ENCODE results near the gene S100A8. TPM values are rescaled to one million over a fixed set of nuclear protein-coding genes. Genes with fewer than 3 reads are reported as not detected.

The S100A8 gene
- total RNA-seq, 1 experiment from 2014 or later = 1.4 TPM

DNA sequence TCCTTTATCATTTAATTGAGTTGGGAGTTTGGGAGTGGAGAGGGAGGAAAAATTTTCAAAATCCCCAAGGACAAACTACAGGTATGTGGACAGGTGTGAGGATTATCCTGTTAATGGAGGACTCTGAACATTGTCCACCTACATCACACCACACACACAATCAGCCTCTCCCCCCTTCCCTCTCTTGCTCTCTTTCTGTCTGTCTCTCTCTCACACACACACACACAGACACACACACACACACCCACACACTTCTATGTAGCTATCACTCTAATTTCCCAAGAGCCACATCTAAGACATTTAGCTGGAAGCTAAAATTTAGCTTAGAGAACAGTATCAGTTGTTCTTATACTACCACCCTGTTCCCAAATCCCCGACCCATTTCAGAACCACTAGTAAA is 1.5 kb downstream of the S100A8 start:
- Histone ChIP-seq H3K79me2 (ENCODE audit: insufficient read depth, low read length) (no peaks in the 10 kb centered on the region), H3K9me2 (ENCODE audit: insufficient read depth) (no peaks in the 10 kb centered on the region), H2AFZ (ENCODE audit: low read depth, low read length, poor library complexity, severe bottlenecking) (no peak overlapping the region), H4K20me1 (ENCODE audit: insufficient read depth) (no peaks in the 10 kb centered on the region), H3K27me3 (ENCODE audit: insufficient read depth, low read length) (peaks cover 73% of the 10 kb centered on the region), H3K4me1 (ENCODE audit: control insufficient read depth in 1 of 2, insufficient read depth in 2 of 2, low read length in 2 of 2) (no peaks in the 10 kb centered on the region), H3K9me3 (ENCODE audit: control insufficient read depth in 1 of 2, insufficient read depth in 1 of 2, low read depth in 1 of 2, low read length in 2 of 2) (no peaks in the 10 kb centered on the region), H3K27ac (ENCODE audit: low read depth, low read length) (no peak overlapping the region), H3K4me3 (replicated peaks in 1 of 2; ENCODE audit: low read depth in 1 of 2, low read length in 2 of 2) (no peak overlapping the region), H3K4me2 (ENCODE audit: low read length) (no peak overlapping the region), H3K36me3 (ENCODE audit: control insufficient read depth in 1 of 2, insufficient read depth in 2 of 2, low read length in 2 of 2) (no peaks in the 10 kb centered on the region), H3K9ac (ENCODE audit: low read length) (no peak overlapping the region)
- ChIA-PET POLR2A (no interaction called here), CTCF (no interaction called here), RAD21 (ENCODE audit: low non-redundant PET in 1 of 2, low total read pairs in 2 of 2, uncharacterized antibody in 2 of 2, unreplicated experiment in 2 of 2) (no interaction called here)
- DNase-seq (ENCODE audit: low read depth, low spot score) (no peak), ATAC-seq (no peak)
- intact Hi-C loops (cut with micrococcal nuclease) = no loop called here
- TF ChIP-seq POLR2AphosphoS5 (IDR thresholded peaks at IDR 0.05; ENCODE audit: low read depth, low read length) (no peak), JUND (IDR thresholded peaks at IDR 0.05) (no peak), EZH2 (IDR thresholded peaks at IDR 0.05) (no peak), ZBTB33 (IDR thresholded peaks at IDR 0.05; ENCODE audit: extremely low read depth, insufficient replicate concordance, low read length) (no peak), ZFX (IDR thresholded peaks at IDR 0.05) (no peak), ELF1 (IDR thresholded peaks at IDR 0.05; ENCODE audit: borderline replicate concordance, low read depth) (no peak), CBX3 (IDR thresholded peaks at IDR 0.05; ENCODE audit: low read depth) (no peak), TCF7L2 (IDR thresholded peaks at IDR 0.05; ENCODE audit: borderline replicate concordance, extremely low read depth, insufficient read depth, insufficient read length) (no peak), RAD21 (IDR thresholded peaks at IDR 0.05; ENCODE audit: low read depth) (no peak), EZH2phosphoT487 (IDR thresholded peaks at IDR 0.05; ENCODE audit: borderline replicate concordance) (no peak), EGR1 (IDR thresholded peaks at IDR 0.05; ENCODE audit: low read depth) (no peak), ATF3 (IDR thresholded peaks at IDR 0.05) (no peak), CEBPB (IDR thresholded peaks at IDR 0.05; ENCODE audit: low read depth) (no peak), FOSL1 (IDR thresholded peaks at IDR 0.05; ENCODE audit: low read depth) (no peak), SP1 (IDR thresholded peaks at IDR 0.05; ENCODE audit: low read depth) (no peak), POLR2A (IDR thresholded peaks at IDR 0.05; ENCODE audit: borderline replicate concordance, extremely low read depth, insufficient read depth, insufficient read length) (no peak)
- TF ChIP-seq, protein P1, sequence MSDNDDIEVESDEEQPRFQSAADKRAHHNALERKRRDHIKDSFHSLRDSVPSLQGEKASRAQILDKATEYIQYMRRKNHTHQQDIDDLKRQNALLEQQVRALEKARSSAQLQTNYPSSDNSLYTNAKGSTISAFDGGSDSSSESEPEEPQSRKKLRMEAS (IDR thresholded peaks at IDR 0.05) = no peak
- BruUV-seq (replicated peaks) = no TSS peak

Measured in HCT116 (cell line).